Mesendoderm (in vitro differentiated cells): ENCODE results near the gene LYZL1.
"Not testable (repeated sequence)": the region's sequence is repeated elsewhere in the genome, so short reads cannot be mapped to it uniquely, and the experiment has no call there.

Experiments used
- DNase-seq: peaks from one replicate; pipeline ENCODE4 v3.0.0; 2013
- H2AK5ac ChIP-seq: 2 replicates; pipeline ENCODE4 v1.6.1; 2013; ENCODE audit warnings: low read length, inconsistent platforms
- H2BK120ac ChIP-seq: 2 replicates; pipeline ENCODE4 v1.6.1; 2013; ENCODE audit warnings: low read depth, mild to moderate bottlenecking, low read length, moderate library complexity, mixed read lengths
- H2BK15ac ChIP-seq: replicated peaks from 2 replicates; pipeline ENCODE4 v1.6.1; 2013; ENCODE audit warnings: low read depth, mild to moderate bottlenecking, moderate library complexity
- H2BK5ac ChIP-seq: 2 replicates; pipeline ENCODE4 v1.6.1; 2013; ENCODE audit warnings: low read length, inconsistent platforms
- H3K18ac ChIP-seq: 2 replicates; pipeline ENCODE4 v1.6.1; 2013; ENCODE audit warnings: mild to moderate bottlenecking, low read length, mixed read lengths
- H3K23ac ChIP-seq: one replicate; pipeline ENCODE4 v1.6.1; 2013; ENCODE audit warnings: low read length
- H3K27ac ChIP-seq: 2 replicates; pipeline ENCODE4 v1.5.1; 2013; ENCODE audit warnings: low read depth, mild to moderate bottlenecking, inconsistent platforms, low read length, moderate library complexity
- H3K27me3 ChIP-seq: 2 replicates; pipeline ENCODE4 v1.6.1; 2013; ENCODE audit warnings: low read length, control low read depth, mild to moderate bottlenecking, inconsistent platforms; ENCODE audit not compliant: insufficient read depth, poor library complexity
- H3K36me3 ChIP-seq: 2 replicates; pipeline ENCODE4 v1.6.1; 2013; ENCODE audit warnings: low read length, inconsistent platforms; ENCODE audit not compliant: control insufficient read depth, insufficient read depth
- H3K4ac ChIP-seq: one replicate; pipeline ENCODE4 v1.6.1; 2013; ENCODE audit warnings: low read depth, mild to moderate bottlenecking, low read length, moderate library complexity
- H3K4me1 ChIP-seq: 2 replicates; pipeline ENCODE4 v1.6.1; 2013; ENCODE audit warnings: low read depth, low read length, inconsistent platforms; ENCODE audit not compliant: control insufficient read depth
- H3K4me2 ChIP-seq: 2 replicates; pipeline ENCODE4 v1.6.1; 2013; ENCODE audit warnings: low read length
- H3K4me3 ChIP-seq: 2 replicates; pipeline ENCODE4 v1.5.1; 2013; ENCODE audit warnings: mild to moderate bottlenecking, low read length
- H3K56ac ChIP-seq: one replicate; pipeline ENCODE4 v1.6.1; 2013; ENCODE audit warnings: low read length
- H3K79me1 ChIP-seq: 2 replicates; pipeline ENCODE4 v1.6.1; 2013; ENCODE audit warnings: low read length, inconsistent platforms
- H3K79me2 ChIP-seq: 2 replicates; pipeline ENCODE4 v1.6.1; 2013; ENCODE audit warnings: mild to moderate bottlenecking, low read length; ENCODE audit not compliant: control insufficient read depth, insufficient read depth
- H3K9ac ChIP-seq: 2 replicates; pipeline ENCODE4 v1.6.1; 2013; ENCODE audit warnings: low read length, inconsistent platforms
- H4K5ac ChIP-seq: one replicate; pipeline ENCODE4 v1.6.1; 2013; ENCODE audit warnings: low read length
- H4K8ac ChIP-seq: one replicate; pipeline ENCODE4 v1.6.1; 2013; ENCODE audit warnings: low read depth, mild to moderate bottlenecking, control low read depth, low read length, moderate library complexity
- WGBS: extraction: QIAGEN DNeasy Blood & Tissue Kit; methylation state at CpG from one replicate; pipeline ENCODE4 v1.1.7; 2013; ENCODE audit warnings: low lambda C conversion rate, missing lambda C conversion rate; ENCODE audit not compliant: insufficient coverage; ENCODE audit errors: extremely low coverage; 5-methylcytosine and 5-hydroxymethylcytosine counted together

LYZL1 gene

DNA sequence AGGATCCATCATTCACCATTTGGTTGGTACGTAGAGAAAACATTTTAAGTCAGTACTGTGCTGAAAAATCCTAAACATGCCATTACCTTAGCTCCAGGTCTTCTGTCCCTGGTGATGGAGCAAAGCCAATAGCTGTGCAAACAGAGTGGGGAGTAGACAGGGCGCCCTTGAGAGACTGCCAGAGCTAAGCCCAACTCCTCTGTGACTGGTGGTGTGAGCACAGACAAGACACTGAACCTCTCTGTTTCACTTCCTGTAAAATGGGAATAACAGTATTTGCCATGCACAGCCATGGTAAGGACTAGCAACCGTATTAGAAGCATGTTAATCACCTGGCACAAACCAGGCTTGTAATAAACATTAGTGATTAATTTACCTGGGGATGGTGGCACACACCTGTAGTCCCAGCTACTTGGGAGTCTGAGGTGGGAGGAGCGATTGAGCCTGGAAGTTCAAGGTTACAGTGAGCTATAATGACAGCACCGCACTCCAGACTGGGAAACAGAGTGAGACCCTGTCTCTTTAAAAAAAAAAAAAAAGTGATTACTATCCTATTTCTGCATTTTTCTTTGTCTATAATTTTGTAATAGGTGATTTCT is 28.7 kb downstream of the LYZL1 start:
- H3K4me1 ChIP-seq, result no peaks in the 10 kb centered on the region
- no peak overlapping the region for H3K4me2 ChIP-seq
- no peaks in the 10 kb centered on the region for H3K79me2 ChIP-seq
- H3K9ac ChIP-seq, result no peak overlapping the region
- H3K4me3 ChIP-seq, result no peak overlapping the region
- H3K27me3 ChIP-seq, result no peaks in the 10 kb centered on the region
- no peak overlapping the region for H2AK5ac ChIP-seq
- no CpG with 5 or more reads among the region's 5 CpGs for WGBS
- H4K5ac ChIP-seq, result no peak overlapping the region
- no peak overlapping the region for H2BK120ac ChIP-seq
- no peak overlapping the region for H3K56ac ChIP-seq
- no peak overlapping the region for H2BK5ac ChIP-seq
- H2BK15ac ChIP-seq, result no peak overlapping the region
- H3K27ac ChIP-seq, result no peak overlapping the region
- DNase-seq, result no peak
- H3K4ac ChIP-seq, result no peak overlapping the region
- no peak overlapping the region for H3K23ac ChIP-seq
- no peaks in the 10 kb centered on the region for H3K79me1 ChIP-seq
- H3K36me3 ChIP-seq, result no peaks in the 10 kb centered on the region
- H3K18ac ChIP-seq, result no peak overlapping the region
- H4K8ac ChIP-seq, result no peak overlapping the region

DNA sequence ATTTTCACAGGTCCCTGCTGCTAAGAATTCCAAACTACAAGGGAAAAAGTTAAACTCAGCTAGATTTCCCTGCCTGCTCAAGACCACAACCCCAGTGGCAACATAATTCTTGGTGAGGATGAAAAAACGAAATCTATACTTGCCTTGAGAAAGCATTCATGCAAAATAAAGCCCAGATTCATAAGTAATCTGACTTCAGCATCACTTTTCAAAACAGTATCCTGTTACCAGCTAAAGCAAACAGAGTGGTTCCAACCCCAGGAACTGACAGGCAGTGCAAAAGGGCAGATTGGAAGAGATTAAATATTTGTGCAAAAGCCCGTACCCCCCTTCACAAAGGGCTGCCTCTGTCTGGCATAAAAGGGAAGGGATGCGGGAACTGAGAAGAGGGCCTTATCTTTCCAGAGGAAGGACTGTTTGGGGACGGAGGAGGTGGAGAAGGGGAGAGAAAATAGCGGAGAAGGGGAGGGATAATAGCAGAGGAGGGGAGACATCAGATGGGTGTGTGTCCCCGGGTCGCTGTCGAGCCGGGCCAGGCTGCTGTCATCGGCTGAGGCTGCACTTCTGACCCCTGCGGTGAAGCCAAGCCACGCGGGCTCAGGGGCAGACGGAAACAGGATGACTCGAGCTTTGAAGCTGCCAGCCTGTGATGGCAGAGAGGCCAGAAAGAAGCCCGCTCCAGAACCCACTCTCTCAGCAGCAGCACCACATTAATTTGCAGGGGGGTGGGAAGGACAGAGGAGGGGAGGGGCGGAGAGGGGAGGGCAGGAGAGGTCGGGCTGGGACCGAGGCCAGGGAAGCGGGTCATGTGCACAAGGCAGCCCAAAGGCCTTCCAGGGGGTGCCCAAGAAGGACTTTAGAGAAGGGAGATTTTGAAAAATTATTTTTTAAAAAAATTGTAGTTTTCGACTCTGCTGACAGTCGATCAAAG is 29.5 kb downstream of the LYZL1 start:
- H3K56ac ChIP-seq, H2BK5ac ChIP-seq, H3K27ac ChIP-seq, H2BK120ac ChIP-seq, H3K79me1 ChIP-seq, H2AK5ac ChIP-seq, H3K79me2 ChIP-seq, H3K23ac ChIP-seq, H4K5ac ChIP-seq, H4K8ac ChIP-seq, H3K18ac ChIP-seq, H3K4me3 ChIP-seq, H3K27me3 ChIP-seq, H3K36me3 ChIP-seq, H2BK15ac ChIP-seq, H3K9ac ChIP-seq, H3K4me2 ChIP-seq, H3K4me1 ChIP-seq, H3K4ac ChIP-seq: not testable (repeated sequence)
- DNase-seq, result peak; percentile 65
- WGBS, result no CpG with 5 or more reads among the region's 22 CpGs

DNA sequence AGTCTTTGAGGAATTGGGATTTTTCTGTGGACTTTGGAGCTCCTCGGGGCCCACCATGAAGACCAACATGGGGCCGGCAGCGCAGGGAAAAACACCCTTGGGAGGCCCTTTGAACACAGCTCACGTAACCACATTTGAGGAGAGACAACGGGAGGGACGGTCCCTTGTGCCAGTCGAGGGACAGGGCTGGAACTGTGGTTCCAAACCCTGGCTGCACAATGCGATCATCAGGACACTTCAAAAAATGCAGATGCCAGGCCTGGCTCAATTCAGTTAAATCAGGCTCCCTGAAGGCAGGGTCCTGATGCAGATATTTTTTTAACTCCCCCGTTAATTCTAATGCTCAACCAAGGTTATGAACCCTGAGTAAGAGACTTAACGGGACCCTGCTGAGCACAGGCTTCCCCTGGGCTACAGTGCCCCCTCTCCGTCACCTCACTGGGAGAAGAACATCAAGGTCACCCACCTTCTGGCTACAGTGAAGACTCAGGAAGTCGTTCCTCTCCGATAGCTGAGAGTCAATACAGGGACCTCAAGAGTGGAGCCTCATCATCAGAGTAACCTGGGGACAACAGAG is 30.4 kb downstream of the LYZL1 start:
- H3K79me2 ChIP-seq, result no peaks in the 10 kb centered on the region
- H3K23ac ChIP-seq, result no peak overlapping the region
- no peak overlapping the region for H3K18ac ChIP-seq
- H3K9ac ChIP-seq, result no peak overlapping the region
- no peak overlapping the region for H3K4ac ChIP-seq
- H3K36me3 ChIP-seq, result no peaks in the 10 kb centered on the region
- DNase-seq, result no peak
- peak overlapping the region; percentile 42 for H3K56ac ChIP-seq
- H2BK5ac ChIP-seq, result no peak overlapping the region
- H2BK15ac ChIP-seq, result no peak overlapping the region
- H4K8ac ChIP-seq, result no peak overlapping the region
- H2BK120ac ChIP-seq, result no peak overlapping the region
- H4K5ac ChIP-seq, result no peak overlapping the region
- no CpG with 5 or more reads among the region's 13 CpGs for WGBS
- H3K4me2 ChIP-seq, result no peak overlapping the region
- H3K79me1 ChIP-seq, result no peaks in the 10 kb centered on the region
- H3K27ac ChIP-seq, result no peak overlapping the region
- no peak overlapping the region for H2AK5ac ChIP-seq
- no peaks in the 10 kb centered on the region for H3K4me1 ChIP-seq
- no peak overlapping the region for H3K4me3 ChIP-seq
- H3K27me3 ChIP-seq, result no peaks in the 10 kb centered on the region

DNA sequence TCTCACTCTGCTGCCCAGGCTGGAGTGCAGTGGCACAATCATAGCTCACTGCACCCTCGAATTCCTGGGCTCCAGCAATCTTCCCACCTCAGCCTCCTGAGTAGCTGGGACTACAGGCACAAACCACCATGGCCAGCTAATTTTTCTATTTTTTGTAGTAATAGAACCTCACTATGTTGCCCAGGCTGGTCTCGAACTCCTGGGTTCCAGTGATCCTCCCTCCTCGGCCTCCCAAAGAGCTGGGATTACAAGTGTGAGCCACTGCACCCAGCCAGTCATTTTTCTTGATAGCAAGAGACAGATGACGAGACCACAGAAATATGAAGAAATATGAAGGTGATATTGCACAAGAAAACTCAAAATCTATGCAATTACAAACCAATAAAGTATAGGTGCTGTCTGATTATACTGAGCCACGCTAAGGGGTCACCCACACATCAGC is 31.8 kb downstream of the LYZL1 start:
- H2BK15ac ChIP-seq, H3K4ac ChIP-seq, DNase-seq, H3K27ac ChIP-seq, H2AK5ac ChIP-seq, H3K79me1 ChIP-seq, H4K8ac ChIP-seq, H3K18ac ChIP-seq, H3K4me2 ChIP-seq, H3K9ac ChIP-seq, H3K4me3 ChIP-seq, H3K36me3 ChIP-seq, H2BK120ac ChIP-seq, H4K5ac ChIP-seq, H3K23ac ChIP-seq, H2BK5ac ChIP-seq, H3K4me1 ChIP-seq, H3K27me3 ChIP-seq, H3K79me2 ChIP-seq: not testable (repeated sequence)
- peak overlapping the region; percentile 15 for H3K56ac ChIP-seq
- no CpG with 5 or more reads among the region's 5 CpGs for WGBS

DNA sequence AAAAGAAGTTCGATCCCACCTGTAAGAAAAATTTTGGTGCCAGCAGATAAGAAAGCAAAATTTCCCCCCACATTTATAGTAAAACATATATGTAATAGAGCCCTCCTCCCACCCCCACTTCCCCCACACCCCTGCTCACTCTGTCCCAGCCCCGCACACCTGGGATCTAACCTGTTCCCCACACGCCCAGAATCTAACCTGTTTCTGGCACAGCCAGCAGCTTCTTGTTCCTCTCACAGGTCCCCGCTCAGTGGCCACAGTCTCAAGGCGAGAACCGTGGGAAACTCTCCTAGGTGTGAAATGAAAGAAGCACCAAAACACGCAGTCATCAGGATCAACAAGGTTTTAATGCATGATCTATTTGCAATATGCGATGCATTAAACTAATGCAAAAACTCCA is 32.8 kb downstream of the LYZL1 start:
- Histone ChIP-seq H3K56ac (no peak overlapping the region), H2BK120ac (no peak overlapping the region), H3K36me3 (no peaks in the 10 kb centered on the region), H2AK5ac (no peak overlapping the region), H3K79me1 (no peaks in the 10 kb centered on the region), H3K9ac (no peak overlapping the region), H4K8ac (no peak overlapping the region), H3K79me2 (no peaks in the 10 kb centered on the region), H4K5ac (no peak overlapping the region), H3K4ac (no peak overlapping the region), H3K27ac (no peak overlapping the region), H3K27me3 (no peaks in the 10 kb centered on the region), H3K4me1 (no peaks in the 10 kb centered on the region), H3K4me3 (no peak overlapping the region), H3K4me2 (no peak overlapping the region), H2BK15ac (no peak overlapping the region), H2BK5ac (no peak overlapping the region), H3K23ac (no peak overlapping the region), H3K18ac (no peak overlapping the region)
- WGBS, result no CpG with 5 or more reads among the region's 8 CpGs
- no peak for DNase-seq
